CD8-positive, alpha-beta memory T cell (primary cell): Measurements from ENCODE around the gene SYNE4. TPM values are rescaled to one million over a fixed set of nuclear protein-coding genes. Genes with fewer than 3 reads are reported as not detected.
A peak's percentile ranks its signal among the peaks of the same experiment; 100 is the strongest.

Experiments
- CTCF ChIA-PET: fragments of 350-600 bp; sonication (Branson Sonifier 250); formaldehyde crosslinking; loops from one replicate; lab custom pipeline; 2021; ENCODE audit warnings: antibody characterized with exemption; lab: Charles Lee
- POLR2A ChIA-PET: fragments of 350-600 bp; sonication (Branson Sonifier 250); formaldehyde crosslinking; loops from one replicate; lab custom pipeline; 2021; ENCODE audit warnings: antibody characterized with exemption; lab: Charles Lee
- DNase-seq, 5 donors: peaks; one replicate each; pipeline versions ENCODE4 v3.0.0 to v3.0.0-alpha.2; 2020 to 2022; ENCODE audit warnings: mixed read lengths in 1 of 5
- H3K27ac ChIP-seq: one replicate; pipeline ENCODE4 v1.7.0; 2013; ENCODE audit warnings: low read depth, mild to moderate bottlenecking, low read length, moderate library complexity
- H3K27me3 ChIP-seq: 2 replicates; pipeline ENCODE4 v1.7.0; 2013; ENCODE audit warnings: low read length, mild to moderate bottlenecking; ENCODE audit not compliant: insufficient read depth, poor library complexity, severe bottlenecking
- H3K36me3 ChIP-seq: 2 replicates; pipeline ENCODE4 v1.7.0; 2013; ENCODE audit warnings: mild to moderate bottlenecking, low read length, moderate library complexity; ENCODE audit not compliant: insufficient read depth
- H3K4me1 ChIP-seq: 2 replicates; pipeline ENCODE4 v1.7.0; 2013; ENCODE audit warnings: mild to moderate bottlenecking, low read length, moderate library complexity; ENCODE audit not compliant: insufficient read depth
- H3K4me3 ChIP-seq: 2 replicates; pipeline ENCODE4 v1.7.0; 2013; ENCODE audit warnings: mild to moderate bottlenecking, low read length
- H3K9me3 ChIP-seq: 2 replicates; pipeline ENCODE4 v1.7.0; 2013; ENCODE audit warnings: mild to moderate bottlenecking, low read length
- H3K27ac Mint-ChIP-seq, 8 donors: one replicate each; pipeline ENCODE4 v1.8.0; 2020 to 2021; ENCODE audit warnings: mixed read lengths in 8 of 8, mild to moderate bottlenecking in 6 of 8, inconsistent platforms in 3 of 8, moderate library complexity in 3 of 8
- H3K27me3 Mint-ChIP-seq, 2 donors: one replicate each; pipeline ENCODE4 v1.8.0; 2020 to 2021; ENCODE audit warnings: mixed read lengths in 2 of 2, mild to moderate bottlenecking in 1 of 2, moderate library complexity in 1 of 2
- H3K36me3 Mint-ChIP-seq, 3 donors: one replicate each; pipeline ENCODE4 v1.8.0; 2020 to 2021; ENCODE audit warnings: mixed read lengths in 3 of 3, inconsistent platforms in 1 of 3, mild to moderate bottlenecking in 1 of 3
- H3K4me1 Mint-ChIP-seq, 3 donors: one replicate each; pipeline ENCODE4 v1.8.0; 2020 to 2021; ENCODE audit warnings: mixed read lengths in 3 of 3, inconsistent platforms in 1 of 3, mild to moderate bottlenecking in 1 of 3
- H3K4me3 Mint-ChIP-seq, 7 donors: one replicate each; pipeline ENCODE4 v1.8.0; 2020 to 2021; ENCODE audit warnings: mixed read lengths in 7 of 7, mild to moderate bottlenecking in 6 of 7, moderate library complexity in 4 of 7, inconsistent platforms in 2 of 7
- H3K9me3 Mint-ChIP-seq, 5 donors: one replicate each; pipeline ENCODE4 v1.8.0; 2020 to 2022; ENCODE audit warnings: mixed read lengths in 5 of 5, mild to moderate bottlenecking in 3 of 5, moderate library complexity in 2 of 5, inconsistent platforms in 1 of 5
- polyA plus RNA-seq: library from polyadenylated mRNA; unstranded; fragments of 300-500 nt; fragmentation: Illumina TruSeq; gene quantifications from one replicate; pipeline ENCODE4 v1.2.3, GENCODE V29; 2021
- total RNA-seq, 2 experiments: library from RNA; stranded (reverse); gene quantifications; one replicate each; pipeline ENCODE4 v1.2.3, GENCODE V29; 2021

The SYNE4 gene
- total and polyA plus RNA-seq, 3 experiments from 2014 or later = 1.2 to 1.9 TPM; not detected in 1

- Histone ChIP-seq H3K9me3 (no peaks in the 10 kb centered on the region), H3K36me3 (no peaks in the 10 kb centered on the region), H3K4me3 (no peak overlapping the region), H3K27ac (no peak overlapping the region), H3K27me3 (no peaks in the 10 kb centered on the region), H3K4me1 (peaks cover 19% of the 10 kb centered on the region)
- Mint-ChIP-seq H3K4me1 (peaks cover 27 to 32% (median 28%) of the 10 kb centered on the region in 3 donors), H3K27ac (peak overlapping the region in 1 of 8 donors; percentile 35), H3K36me3 (peaks cover 3 to 19% (median 4%) of the 10 kb centered on the region in 3 donors), H3K27me3 (peaks cover 7 to 13% of the 10 kb centered on the region in 2 donors), H3K4me3 (peak overlapping the region in 3 of 7 donors; percentile 24 to 70 (median 26)), H3K9me3 (peaks cover 0 to 2% (median 0%) of the 10 kb centered on the region in 5 donors)
- DNase-seq = no peak
- ChIA-PET CTCF (no interaction called here), POLR2A (interaction anchor here (2.6 kb wide), 1 partner anchor 61 kb away, joined by 10 read pairs; the partner anchor contains the start of genes THAP8 and WDR62)
Measured at GRCh38 chr19:35992907-35993765, 15.5 kb downstream of the SYNE4 start.

- Mint-ChIP-seq H3K36me3 (peaks cover 2 to 10% (median 3%) of the 10 kb centered on the region in 3 donors), H3K4me3 (peak overlapping the region in 1 of 7 donors; percentile 34), H3K27me3 (peaks cover 14 to 19% of the 10 kb centered on the region in 2 donors), H3K9me3 (peaks cover 0 to 2% (median 0%) of the 10 kb centered on the region in 5 donors), H3K27ac (no peak overlapping the region), H3K4me1 (peaks cover 19 to 24% (median 20%) of the 10 kb centered on the region in 3 donors)
- Histone ChIP-seq H3K9me3 (no peaks in the 10 kb centered on the region), H3K4me1 (peaks cover 19% of the 10 kb centered on the region), H3K4me3 (no peak overlapping the region), H3K27ac (no peak overlapping the region), H3K27me3 (peaks cover 2% of the 10 kb centered on the region), H3K36me3 (no peaks in the 10 kb centered on the region)
- no peak for DNase-seq
- CTCF ChIA-PET = no interaction called here
- POLR2A ChIA-PET = no interaction called here
Measured at GRCh38 chr19:35991731-35992450, 16.7 kb downstream of the SYNE4 start.

GRCh38 chr19:35990771-35991730 is 17.6 kb downstream of the SYNE4 start:
- H3K36me3 ChIP-seq = no peaks in the 10 kb centered on the region
- POLR2A ChIA-PET = no interaction called here
- Mint-ChIP-seq H3K9me3 (peaks cover 0 to 2% (median 0%) of the 10 kb centered on the region in 5 donors), H3K4me3 (peak overlapping the region in 1 of 7 donors; percentile 34), H3K27me3 (peaks cover 22 to 28% of the 10 kb centered on the region in 2 donors), H3K4me1 (peaks cover 13 to 21% (median 16%) of the 10 kb centered on the region in 3 donors), H3K36me3 (peaks cover 0 to 8% (median 3%) of the 10 kb centered on the region in 3 donors), H3K27ac (no peak overlapping the region)
- no peak for DNase-seq
- CTCF ChIA-PET = no interaction called here
- no peak overlapping the region for H3K4me3 ChIP-seq
- peaks cover 11% of the 10 kb centered on the region for H3K27me3 ChIP-seq
- no peak overlapping the region for H3K27ac ChIP-seq
- peaks cover 11% of the 10 kb centered on the region for H3K4me1 ChIP-seq
- no peaks in the 10 kb centered on the region for H3K9me3 ChIP-seq

GRCh38 chr19:35990156-35990555 is 18.5 kb downstream of the SYNE4 start:
- Histone ChIP-seq H3K27me3 (peaks cover 18% of the 10 kb centered on the region), H3K9me3 (no peaks in the 10 kb centered on the region), H3K4me3 (no peak overlapping the region), H3K36me3 (no peaks in the 10 kb centered on the region), H3K4me1 (peaks cover 5% of the 10 kb centered on the region), H3K27ac (no peak overlapping the region)
- Mint-ChIP-seq H3K4me3 (peak overlapping the region in 1 of 7 donors; percentile 44), H3K9me3 (peaks cover 0 to 2% (median 0%) of the 10 kb centered on the region in 5 donors), H3K27ac (no peak overlapping the region), H3K27me3 (peaks cover 31 to 37% of the 10 kb centered on the region in 2 donors), H3K4me1 (peaks cover 8 to 16% (median 11%) of the 10 kb centered on the region in 3 donors), H3K36me3 (peaks cover 0 to 12% (median 3%) of the 10 kb centered on the region in 3 donors)
- ChIA-PET POLR2A (no interaction called here), CTCF (no interaction called here)
- DNase-seq = no peak

- Mint-ChIP-seq H3K27ac (no peak overlapping the region), H3K9me3 (no peaks in the 10 kb centered on the region), H3K36me3 (peaks cover 0 to 14% (median 0%) of the 10 kb centered on the region in 3 donors), H3K4me3 (no peak overlapping the region), H3K4me1 (peaks cover 3 to 7% (median 7%) of the 10 kb centered on the region in 3 donors), H3K27me3 (peaks cover 40 to 49% of the 10 kb centered on the region in 2 donors)
- Histone ChIP-seq H3K4me1 (no peaks in the 10 kb centered on the region), H3K27ac (no peak overlapping the region), H3K9me3 (no peaks in the 10 kb centered on the region), H3K4me3 (no peak overlapping the region), H3K27me3 (peaks cover 18% of the 10 kb centered on the region), H3K36me3 (no peaks in the 10 kb centered on the region)
- DNase-seq = no peak
- POLR2A ChIA-PET = no interaction called here
- CTCF ChIA-PET = no interaction called here
Measured at GRCh38 chr19:35988824-35989223, 19.8 kb downstream of the SYNE4 start.

- no peak for DNase-seq
- CTCF ChIA-PET = no interaction called here
- H3K36me3 Mint-ChIP-seq = peaks cover 0 to 14% (median 0%) of the 10 kb centered on the region in 3 donors
- H3K27ac Mint-ChIP-seq = no peak overlapping the region
- Histone ChIP-seq H3K27ac (no peak overlapping the region), H3K4me3 (no peak overlapping the region), H3K4me1 (no peaks in the 10 kb centered on the region), H3K27me3 (peaks cover 18% of the 10 kb centered on the region), H3K9me3 (no peaks in the 10 kb centered on the region), H3K36me3 (no peaks in the 10 kb centered on the region)
- H3K4me3 Mint-ChIP-seq = peak overlapping the region in 3 of 7 donors; percentile 35 to 45 (median 39)
- H3K4me1 Mint-ChIP-seq = peaks cover 3 to 7% (median 7%) of the 10 kb centered on the region in 3 donors
- no peaks in the 10 kb centered on the region for H3K9me3 Mint-ChIP-seq
- peaks cover 41 to 61% of the 10 kb centered on the region in 2 donors for H3K27me3 Mint-ChIP-seq
- POLR2A ChIA-PET = no interaction called here
Measured at GRCh38 chr19:35987571-35987896, 21.1 kb downstream of the SYNE4 start.
